ENCODE results near the gene NFATC1. TPM values are rescaled to one million over a fixed set of nuclear protein-coding genes. Genes with fewer than 3 reads are reported as not detected.

Gene NFATC1
- total RNA-seq, 2 experiments from 2014 or later, result 97.2 to 98.3 TPM

DNA sequence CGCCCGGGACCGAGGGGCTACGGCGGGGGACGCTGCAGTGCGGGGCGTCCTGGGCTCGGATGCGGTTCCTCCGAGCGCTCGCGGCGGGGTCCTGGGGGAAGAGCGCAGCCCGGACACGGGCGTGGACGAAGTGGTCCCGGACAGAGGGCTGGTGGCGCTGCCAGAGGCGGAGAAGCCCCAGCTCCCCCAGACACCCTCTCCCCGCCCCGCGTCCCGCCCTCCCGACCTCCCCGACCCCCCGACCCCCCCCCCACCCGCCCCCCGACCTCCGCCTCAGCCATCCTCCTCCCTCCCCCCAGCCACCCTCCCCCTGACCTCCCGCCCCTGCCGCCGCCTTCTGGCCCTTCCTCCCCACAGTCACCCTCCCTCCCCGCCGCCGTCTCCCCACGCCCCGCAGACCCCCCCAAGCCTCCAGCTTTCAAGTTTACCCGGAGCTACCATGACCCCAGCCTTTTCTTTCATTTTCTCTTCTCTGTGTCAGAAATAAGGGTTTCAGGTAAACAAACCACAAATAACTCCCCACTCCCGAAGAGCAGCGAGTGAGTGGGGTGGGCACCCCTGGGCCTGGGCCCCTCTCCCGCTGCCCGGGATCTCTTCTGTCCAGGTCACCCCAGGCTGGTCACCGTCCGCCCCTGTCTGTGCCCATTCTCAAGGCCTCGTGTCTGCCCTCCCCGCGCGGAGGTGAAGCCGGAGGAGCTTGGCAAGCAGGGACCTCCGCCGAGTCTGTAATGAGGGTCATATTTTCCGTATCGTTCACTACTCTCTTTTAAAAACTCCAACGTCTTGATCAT lies 5.1 kb downstream of the NFATC1 start:
- peak overlapping the region; percentile 84 for H3K4me3 Mint-ChIP-seq
- peaks cover 54% of the 10 kb centered on the region for H3K36me3 Mint-ChIP-seq (ENCODE audit: low read depth)
- TF ChIP-seq, protein P1, sequence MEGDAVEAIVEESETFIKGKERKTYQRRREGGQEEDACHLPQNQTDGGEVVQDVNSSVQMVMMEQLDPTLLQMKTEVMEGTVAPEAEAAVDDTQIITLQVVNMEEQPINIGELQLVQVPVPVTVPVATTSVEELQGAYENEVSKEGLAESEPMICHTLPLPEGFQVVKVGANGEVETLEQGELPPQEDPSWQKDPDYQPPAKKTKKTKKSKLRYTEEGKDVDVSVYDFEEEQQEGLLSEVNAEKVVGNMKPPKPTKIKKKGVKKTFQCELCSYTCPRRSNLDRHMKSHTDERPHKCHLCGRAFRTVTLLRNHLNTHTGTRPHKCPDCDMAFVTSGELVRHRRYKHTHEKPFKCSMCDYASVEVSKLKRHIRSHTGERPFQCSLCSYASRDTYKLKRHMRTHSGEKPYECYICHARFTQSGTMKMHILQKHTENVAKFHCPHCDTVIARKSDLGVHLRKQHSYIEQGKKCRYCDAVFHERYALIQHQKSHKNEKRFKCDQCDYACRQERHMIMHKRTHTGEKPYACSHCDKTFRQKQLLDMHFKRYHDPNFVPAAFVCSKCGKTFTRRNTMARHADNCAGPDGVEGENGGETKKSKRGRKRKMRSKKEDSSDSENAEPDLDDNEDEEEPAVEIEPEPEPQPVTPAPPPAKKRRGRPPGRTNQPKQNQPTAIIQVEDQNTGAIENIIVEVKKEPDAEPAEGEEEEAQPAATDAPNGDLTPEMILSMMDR (IDR thresholded peaks at IDR 0.05), result no peak
- H3K4me1 Mint-ChIP-seq (ENCODE audit: low read depth), result peaks cover 47% of the 10 kb centered on the region
- intact Hi-C loops (cut with micrococcal nuclease), result loop anchor here (5.0 kb wide), 1 partner anchor 37 kb away; no protein-coding TSS in a partner anchor
- ATAC-seq (peak; percentile 19), DNase-seq (peak; percentile 72)
- no peaks in the 10 kb centered on the region for H3K9me3 Mint-ChIP-seq
- peak overlapping the region; percentile 91 for H3K27ac Mint-ChIP-seq
- no peaks in the 10 kb centered on the region for H3K27me3 Mint-ChIP-seq
- CTCF ChIA-PET, result interaction anchor here (6.2 kb wide), 1 partner anchor 21 kb away, joined by 44 read pairs; no protein-coding TSS in a partner anchor
- POLR2A ChIA-PET, result interaction anchor here (0.8 to 0.9 kb wide), 2 partner anchors 11 to 116 kb away, joined by 3 to 4 read pairs; no protein-coding TSS in a partner anchor

DNA sequence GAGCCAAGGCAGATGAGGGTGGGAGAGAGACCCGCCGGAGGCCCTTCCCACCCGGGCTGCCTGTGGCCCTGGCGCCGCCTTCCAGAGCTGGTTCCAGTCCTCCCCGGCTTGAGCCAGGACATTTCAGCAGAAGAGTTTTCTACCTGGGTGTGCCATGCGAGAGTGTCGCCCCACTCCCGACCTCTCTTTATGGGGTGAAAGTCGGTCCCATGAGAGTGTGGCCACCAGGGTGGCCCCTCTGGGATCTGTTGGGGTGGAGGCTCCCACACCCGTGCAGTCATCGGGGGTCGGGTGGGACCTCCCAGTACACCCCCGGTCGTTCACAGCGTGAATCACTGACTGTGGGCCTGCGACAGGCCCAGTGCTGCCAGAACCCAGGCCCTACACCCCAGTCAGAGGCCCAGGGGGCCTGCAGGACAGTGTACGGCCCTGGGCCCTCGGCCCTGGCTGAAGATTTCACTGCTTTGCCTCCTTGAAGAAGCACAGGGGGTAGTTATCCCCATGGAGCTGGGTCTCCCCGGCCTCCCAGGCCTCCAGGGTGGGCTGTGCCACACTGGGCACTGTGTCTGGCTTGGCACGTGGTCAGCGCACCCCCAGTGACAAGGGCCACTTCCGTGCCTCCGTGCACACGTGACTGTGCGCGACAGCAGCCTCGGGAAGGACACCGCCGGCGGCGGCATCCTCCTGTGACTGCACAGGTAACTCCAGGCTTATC lies 5.9 kb downstream of the NFATC1 start:
- CTCF ChIA-PET, result interaction anchor here (6.2 kb wide), 1 partner anchor 22 kb away, joined by 44 read pairs; no protein-coding TSS in a partner anchor
- Mint-ChIP-seq H3K27me3 (no peaks in the 10 kb centered on the region), H3K9me3 (peaks cover 2% of the 10 kb centered on the region), H3K4me3 (peak overlapping the region; percentile 84), H3K36me3 (ENCODE audit: low read depth) (peaks cover 62% of the 10 kb centered on the region), H3K4me1 (ENCODE audit: low read depth) (peaks cover 56% of the 10 kb centered on the region), H3K27ac (peak overlapping the region; percentile 91)
- TF ChIP-seq, protein P1 (IDR thresholded peaks at IDR 0.05), result no peak
- intact Hi-C loops (cut with micrococcal nuclease), result loop anchor here (5.0 kb wide), 1 partner anchor 36 kb away; no protein-coding TSS in a partner anchor
- no peak for DNase-seq
- ATAC-seq, result no peak
- POLR2A ChIA-PET, result interaction anchor here (0.8 to 2.3 kb wide), 3 partner anchors 8 to 115 kb away, joined by 3 to 11 read pairs (median 4); no protein-coding TSS in a partner anchor

GRCh38 chr18:79402209-79402576 lies 6.5 kb downstream of the NFATC1 start:
- TF ChIP-seq, protein P1 (IDR thresholded peaks at IDR 0.05), result no peak
- ChIA-PET POLR2A (interaction anchor here (1.5 to 2.3 kb wide), 2 partner anchors 9 to 118 kb away, joined by 3 to 11 read pairs; no protein-coding TSS in a partner anchor), CTCF (interaction anchor here (1.1 to 6.2 kb wide), 2 partner anchors 23 to 52 kb away, joined by 3 to 44 read pairs; no protein-coding TSS in a partner anchor)
- peaks cover 67% of the 10 kb centered on the region for H3K36me3 Mint-ChIP-seq (ENCODE audit: low read depth)
- no peaks in the 10 kb centered on the region for H3K27me3 Mint-ChIP-seq
- H3K9me3 Mint-ChIP-seq, result peaks cover 2% of the 10 kb centered on the region
- no peak for ATAC-seq
- no peak for DNase-seq
- H3K27ac Mint-ChIP-seq, result peak overlapping the region; percentile 91
- peak overlapping the region; percentile 84 for H3K4me3 Mint-ChIP-seq
- H3K4me1 Mint-ChIP-seq (ENCODE audit: low read depth), result peaks cover 56% of the 10 kb centered on the region
- intact Hi-C loops (cut with micrococcal nuclease), result loop anchor here (5.0 kb wide), 1 partner anchor 35 kb away; no protein-coding TSS in a partner anchor

DNA sequence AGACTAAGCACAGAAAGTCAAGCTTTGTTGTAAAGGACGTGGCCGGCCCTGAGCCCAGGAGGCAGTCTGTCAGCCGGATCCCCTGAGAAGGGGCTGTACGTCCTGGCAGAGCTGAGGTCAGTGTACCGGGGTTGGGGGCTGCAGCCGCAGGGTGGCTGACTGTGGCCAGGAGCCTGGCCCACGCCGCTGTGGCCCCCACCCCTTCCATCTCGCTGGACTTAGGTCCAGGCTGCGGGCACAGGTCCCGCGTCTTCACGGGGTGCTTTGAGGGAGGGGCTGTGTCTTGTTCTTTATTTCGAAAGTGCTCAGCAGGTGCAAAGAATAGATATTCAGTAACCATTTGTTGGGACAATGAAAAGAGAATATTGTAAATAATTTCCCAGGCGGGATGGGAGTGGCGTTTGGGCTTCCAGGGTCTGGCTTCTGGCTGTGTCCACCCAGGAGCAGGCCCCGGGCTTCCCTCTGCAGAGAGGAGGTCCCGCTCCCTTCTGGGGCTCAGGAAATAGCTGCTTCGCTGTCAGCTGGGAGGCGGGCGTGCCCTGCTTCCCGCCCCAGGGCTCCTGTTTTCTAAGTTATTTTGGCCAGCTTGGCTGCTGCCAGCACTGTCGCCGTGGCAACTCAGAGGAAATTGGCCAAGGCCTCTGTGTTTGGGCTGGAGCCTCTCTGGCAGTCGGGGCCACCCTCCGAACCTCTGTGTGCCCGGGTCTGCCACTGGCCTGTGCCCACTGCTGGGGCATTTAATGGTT lies 7.4 kb downstream of the NFATC1 start:
- TF ChIP-seq, protein P1 (IDR thresholded peaks at IDR 0.05), result no peak
- Mint-ChIP-seq H3K4me3 (peak overlapping the region; percentile 84), H3K4me1 (ENCODE audit: low read depth) (peaks cover 63% of the 10 kb centered on the region), H3K27ac (peak overlapping the region; percentile 91), H3K27me3 (no peaks in the 10 kb centered on the region), H3K36me3 (ENCODE audit: low read depth) (peaks cover 67% of the 10 kb centered on the region), H3K9me3 (peaks cover 2% of the 10 kb centered on the region)
- DNase-seq, result no peak
- intact Hi-C loops (cut with micrococcal nuclease), result loop anchor here (5.0 kb wide), 1 partner anchor 34 kb away; no protein-coding TSS in a partner anchor
- ATAC-seq, result no peak
- CTCF ChIA-PET, result interaction anchor here (1.1 to 6.2 kb wide), 4 partner anchors 24 to 125 kb away, joined by 3 to 44 read pairs (median 8); no protein-coding TSS in a partner anchor
- POLR2A ChIA-PET, result interaction anchor here (1.0 to 2.3 kb wide), 5 partner anchors 10 to 121 kb away, joined by 3 to 11 read pairs (median 4); no protein-coding TSS in a partner anchor

Data from activated CD8-positive, alpha-beta T cell treated with anti-CD3 and anti-CD28 coated beads for 36 hours (primary cell).